ENCODE data around the gene FABP6.

FABP6 gene

DNA sequence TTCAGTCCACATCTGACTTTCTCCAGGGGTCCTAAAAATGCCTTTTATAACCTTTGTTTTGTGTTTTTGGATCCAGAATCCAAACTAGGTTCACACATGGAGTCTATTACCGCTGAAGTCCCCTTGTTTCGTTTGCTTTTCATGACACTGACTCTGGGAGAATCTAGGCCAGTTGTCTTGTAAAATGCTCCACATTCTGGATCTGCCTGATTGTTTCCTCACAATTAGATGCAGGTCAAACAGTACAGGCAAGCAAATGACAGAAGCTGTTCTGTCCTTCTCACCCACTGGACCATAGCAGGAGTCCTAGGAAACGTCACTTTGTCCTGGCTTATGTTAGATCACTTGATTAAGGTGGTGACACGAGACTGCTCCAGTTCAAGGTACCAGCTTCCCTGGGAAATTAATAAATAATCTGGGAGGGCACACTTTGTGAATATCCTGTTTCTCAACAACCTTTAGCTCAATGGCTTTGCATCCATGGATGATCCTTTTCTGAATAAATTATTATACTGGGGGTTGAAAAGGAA lies 34.1 kb downstream of the FABP6 start:
- no peak for DNase-seq

- DNase-seq: no peak
These were observed 36.7 kb downstream of the FABP6 start for GRCh38 chr5:160266044-160266443.

DNA sequence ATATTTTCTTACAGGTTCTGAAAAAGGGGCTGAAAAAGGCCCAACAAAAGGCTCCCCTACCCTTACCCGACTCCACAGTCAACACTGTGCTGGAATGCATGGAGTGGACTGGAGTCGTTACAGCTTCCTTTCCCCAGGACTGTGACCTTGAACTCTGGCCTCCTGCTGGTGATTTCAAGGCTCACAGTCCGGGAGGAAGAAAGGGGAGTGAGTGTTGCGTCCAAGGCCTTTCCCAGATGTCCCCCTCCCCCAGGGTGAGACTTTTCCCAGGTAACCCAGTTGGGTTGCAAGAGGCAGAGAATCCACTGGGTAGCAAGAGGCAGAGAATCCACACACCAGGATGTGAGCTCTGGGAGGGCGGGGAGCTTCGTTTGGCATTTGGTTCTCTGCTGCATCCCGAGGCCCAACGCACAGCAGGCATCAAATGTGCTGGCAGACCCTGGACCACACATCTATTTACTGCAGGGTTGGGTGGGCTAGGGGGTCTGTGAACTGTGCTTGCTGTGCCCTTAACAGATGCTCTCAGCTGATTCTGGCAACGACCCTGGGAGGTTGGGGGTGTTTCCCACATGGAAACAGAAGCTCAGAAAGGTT lies 37.5 kb downstream of the FABP6 start:
- no peak for DNase-seq

- DNase-seq: no peak
These were observed 38.8 kb downstream of the FABP6 start for GRCh38 chr5:160268121-160268520.

- no peak for DNase-seq
These were observed 39.7 kb downstream of the FABP6 start for GRCh38 chr5:160269017-160269416.

DNA sequence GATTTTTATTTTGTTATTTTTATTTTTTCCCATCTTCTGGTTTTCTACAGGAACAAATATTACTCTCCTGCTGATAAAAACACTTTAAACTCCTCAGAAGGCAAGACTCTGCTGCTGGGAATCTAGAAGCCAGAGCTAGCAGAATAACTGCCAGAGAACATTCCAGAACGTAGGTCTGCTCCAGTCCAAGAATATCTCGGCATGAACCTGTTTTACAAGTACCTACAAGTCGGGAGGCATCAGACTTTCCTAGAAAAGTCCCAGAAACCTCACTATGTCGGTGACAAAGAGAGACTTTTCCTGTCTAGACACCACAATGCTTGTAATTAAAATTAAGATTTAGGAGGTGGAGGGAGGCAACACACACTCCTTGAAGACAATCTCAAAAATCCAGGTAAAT lies 41.4 kb downstream of the FABP6 start:
- no peak for DNase-seq

- DNase-seq: no peak
These were observed 42.1 kb downstream of the FABP6 start for GRCh38 chr5:160271396-160271795.

DNA sequence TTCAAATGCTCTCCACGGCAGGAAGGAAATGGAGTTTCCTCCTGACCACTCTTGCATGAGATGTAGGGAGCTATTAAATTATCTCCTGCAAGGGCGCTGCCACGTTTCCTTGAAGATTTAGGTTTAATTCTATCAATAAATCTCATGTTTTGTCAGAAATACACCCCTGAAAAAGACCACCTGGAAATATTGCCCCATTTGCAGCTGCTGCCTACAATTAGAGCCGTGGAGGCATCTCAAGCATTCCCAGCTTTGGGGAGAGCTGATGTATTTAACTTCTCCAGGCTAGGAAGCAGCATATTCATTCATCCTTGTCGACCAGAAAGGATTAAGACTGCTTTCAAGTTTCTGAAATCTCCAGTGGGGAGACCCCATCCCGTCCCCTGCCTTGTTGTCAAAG lies 42.5 kb downstream of the FABP6 start:
- no peak for DNase-seq

- DNase-seq: no peak
These were observed 43.0 kb downstream of the FABP6 start for GRCh38 chr5:160272264-160272663.

DNA sequence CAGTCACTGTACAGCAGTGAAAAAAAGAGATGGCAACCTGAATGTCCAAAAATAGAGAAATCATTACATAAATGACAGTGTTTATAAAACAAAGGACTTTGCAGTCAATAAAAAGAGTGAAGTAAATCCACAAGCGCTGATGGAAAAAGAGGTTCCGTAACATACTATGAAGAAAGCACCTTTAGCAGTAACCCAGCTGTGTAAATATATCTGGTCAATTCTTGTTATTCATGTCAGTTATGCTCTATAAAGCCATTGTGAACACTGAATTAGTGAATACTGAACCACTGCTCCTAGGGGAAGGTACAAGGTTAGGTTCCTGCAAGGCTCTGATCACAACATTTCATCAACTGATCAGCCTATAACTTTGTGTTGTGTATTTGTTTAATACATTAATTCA lies 43.6 kb downstream of the FABP6 start:
- no peak for DNase-seq

GRCh38 chr5:160274483-160274931 lies 45.2 kb downstream of the FABP6 start:
- DNase-seq: no peak

DNA sequence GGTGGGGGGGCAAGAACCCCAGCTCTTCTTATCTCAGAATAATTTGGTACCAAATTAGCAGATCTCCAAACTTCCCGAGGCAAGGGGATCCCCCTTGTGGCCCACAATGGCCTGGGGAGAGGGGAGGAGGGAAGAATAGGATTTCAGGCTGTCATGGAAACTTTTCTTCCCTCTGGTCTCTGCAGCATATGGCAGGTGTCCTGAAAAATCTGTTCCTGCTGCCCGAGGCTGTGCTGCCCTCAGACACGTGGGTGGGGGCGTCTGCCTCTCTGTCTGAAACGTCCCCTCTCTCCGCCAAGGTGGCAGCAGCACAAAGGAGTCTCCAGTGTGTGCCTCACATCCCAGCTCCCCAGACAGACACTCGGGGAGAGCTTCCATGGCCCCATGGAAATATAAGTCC lies 49.0 kb downstream of the FABP6 start:
- DNase-seq: no peak

- no peak for DNase-seq
These were observed 51.2 kb downstream of the FABP6 start for GRCh38 chr5:160280384-160281095.

GRCh38 chr5:160281275-160281674 lies 52.0 kb downstream of the FABP6 start:
- no peak for DNase-seq

- DNase-seq: no peak
These were observed 55.1 kb downstream of the FABP6 start for GRCh38 chr5:160284291-160284873.

DNA sequence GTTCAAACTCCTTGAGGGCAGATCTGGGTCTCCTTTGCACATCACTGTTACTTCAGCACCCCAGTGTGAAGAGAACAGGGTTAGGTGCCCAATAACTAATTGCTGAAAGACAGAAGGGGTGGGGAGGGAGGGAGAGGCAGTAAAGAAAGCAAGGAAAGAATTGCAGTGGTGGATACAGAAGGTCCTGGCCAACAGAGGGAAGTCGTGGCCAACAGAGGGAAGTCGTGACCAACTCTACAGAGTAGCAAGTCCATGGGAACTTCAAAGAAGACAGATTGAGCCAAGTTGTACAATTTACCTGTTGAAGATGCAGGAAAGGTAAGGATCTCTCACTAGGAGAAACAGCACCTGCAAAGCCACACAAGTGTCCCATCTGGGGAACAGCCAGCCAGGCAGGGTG lies 56.0 kb downstream of the FABP6 start:
- DNase-seq: no peak

DNA sequence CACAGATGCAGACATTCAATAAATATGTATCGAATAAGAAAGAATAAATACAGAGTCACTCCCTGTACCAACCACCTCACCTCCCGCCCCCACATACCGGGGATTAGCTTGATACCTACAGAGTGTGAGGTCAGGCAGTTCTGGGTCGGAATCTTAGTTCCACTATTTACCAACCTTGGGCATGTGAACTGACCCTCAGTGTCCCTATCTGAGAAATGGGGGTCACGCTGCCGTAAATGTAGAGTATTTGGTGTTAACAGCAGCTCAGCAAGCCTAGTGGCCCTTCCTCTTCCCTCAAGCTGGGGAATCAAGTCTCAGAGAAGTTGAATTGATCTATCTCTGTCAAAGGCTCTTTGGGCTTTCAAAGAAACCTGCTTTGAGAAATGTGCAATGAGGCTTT lies 57.6 kb downstream of the FABP6 start:
- DNase-seq: no peak

GRCh38 chr5:160287378-160288051 lies 58.2 kb downstream of the FABP6 start:
- no peak for DNase-seq
